ENCODE measurements around the gene YBX3. TPM values are rescaled to one million over a fixed set of nuclear protein-coding genes. Genes with fewer than 3 reads are reported as not detected.

YBX3 gene
- total RNA-seq, 3 donors from 2014 or later = 262 to 381 (median 290) TPM

- no peak for DNase-seq (ENCODE audit: low spot score in 2 of 2)
- no peaks in the 10 kb centered on the region for H3K9me3 ChIP-seq
- TF ChIP-seq POLR2A (IDR thresholded peaks at IDR 0.05) = no peak
- no peak for TF ChIP-seq POLR2AphosphoS5 (IDR thresholded peaks at IDR 0.05)
- no peaks in the 10 kb centered on the region for H3K27me3 ChIP-seq
- no peak overlapping the region for H3K27ac ChIP-seq
- intact Hi-C loops (cut with DNase I; ENCODE audit: low total_unique reads) = no loop called here
- no peak overlapping the region for H3K4me3 ChIP-seq
- no peaks in the 10 kb centered on the region for H3K4me1 ChIP-seq
- H3K36me3 ChIP-seq = no peaks in the 10 kb centered on the region
These were observed 17.1 kb upstream of the YBX3 start for GRCh38 chr12:10740182-10740581.

GRCh38 chr12:10739157-10740118, 16.3 kb upstream of the YBX3 start:
- intact Hi-C loops (cut with DNase I; ENCODE audit: low total_unique reads) = no loop called here
- TF ChIP-seq POLR2A (IDR thresholded peaks at IDR 0.05) = no peak
- no peak for TF ChIP-seq POLR2AphosphoS5 (IDR thresholded peaks at IDR 0.05)
- TF ChIP-seq CTCF (IDR thresholded peaks at IDR 0.05) = no peak

GRCh38 chr12:10737249-10737648, 14.1 kb upstream of the YBX3 start:
- Histone ChIP-seq H3K9me3 (no peaks in the 10 kb centered on the region), H3K27ac (no peak overlapping the region), H3K4me1 (no peaks in the 10 kb centered on the region), H3K36me3 (no peaks in the 10 kb centered on the region), H3K4me3 (no peak overlapping the region), H3K27me3 (no peaks in the 10 kb centered on the region)
- intact Hi-C loops (cut with DNase I; ENCODE audit: low total_unique reads) = no loop called here
- TF ChIP-seq CTCF (IDR thresholded peaks at IDR 0.05) (no peak), POLR2AphosphoS5 (IDR thresholded peaks at IDR 0.05) (no peak), POLR2A (IDR thresholded peaks at IDR 0.05) (no peak)
- DNase-seq (ENCODE audit: low spot score in 2 of 2) = no peak

More at GRCh38 chr12:10739157-10740118, 16.3 kb upstream of the YBX3 start:
- H3K27ac ChIP-seq = no peak overlapping the region
- no peaks in the 10 kb centered on the region for H3K36me3 ChIP-seq
- no peaks in the 10 kb centered on the region for H3K4me1 ChIP-seq
- no peak overlapping the region for H3K4me3 ChIP-seq
- DNase-seq (ENCODE audit: low spot score in 2 of 2) = no peak
- no peaks in the 10 kb centered on the region for H3K27me3 ChIP-seq
- no peaks in the 10 kb centered on the region for H3K9me3 ChIP-seq

- intact Hi-C loops (cut with DNase I; ENCODE audit: low total_unique reads) = no loop called here
- Histone ChIP-seq H3K27ac (no peak overlapping the region), H3K4me1 (no peaks in the 10 kb centered on the region)
These were observed 13.3 kb upstream of the YBX3 start for GRCh38 chr12:10736463-10736862.

DNA sequence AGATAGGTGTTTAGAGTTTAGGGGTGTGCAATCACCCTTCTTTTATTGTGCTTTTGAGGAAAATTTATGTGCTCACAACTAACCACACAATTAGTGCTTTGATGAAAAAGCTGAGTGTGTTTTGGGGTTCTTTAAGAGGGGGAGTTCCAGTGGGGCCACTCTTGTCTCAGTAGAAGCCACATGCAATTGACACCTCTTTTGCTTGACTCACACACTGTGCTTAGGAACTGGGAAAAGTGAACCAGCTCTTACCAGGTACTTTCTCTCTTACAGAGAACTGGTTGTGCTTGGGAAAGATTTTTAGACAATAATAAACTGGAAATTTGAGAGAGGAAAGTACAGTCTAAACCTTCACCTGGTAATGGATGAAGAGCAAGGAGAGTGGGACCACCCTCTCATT, 12.3 kb upstream of the YBX3 start:
- Histone ChIP-seq H3K27me3 (no peaks in the 10 kb centered on the region), H3K27ac (no peak overlapping the region), H3K4me1 (no peaks in the 10 kb centered on the region), H3K4me3 (no peak overlapping the region), H3K9me3 (no peaks in the 10 kb centered on the region), H3K36me3 (no peaks in the 10 kb centered on the region)
- no peak for DNase-seq (ENCODE audit: low spot score in 2 of 2)
- no peak for TF ChIP-seq POLR2A (IDR thresholded peaks at IDR 0.05)
- TF ChIP-seq CTCF (IDR thresholded peaks at IDR 0.05) = no peak
- no peak for TF ChIP-seq POLR2AphosphoS5 (IDR thresholded peaks at IDR 0.05)
- intact Hi-C loops (cut with DNase I; ENCODE audit: low total_unique reads) = no loop called here

More at GRCh38 chr12:10736463-10736862, 13.3 kb upstream of the YBX3 start:
- TF ChIP-seq CTCF (IDR thresholded peaks at IDR 0.05) (no peak), POLR2AphosphoS5 (IDR thresholded peaks at IDR 0.05) (no peak), POLR2A (IDR thresholded peaks at IDR 0.05) (no peak)
- no peaks in the 10 kb centered on the region for H3K36me3 ChIP-seq
- H3K9me3 ChIP-seq = no peaks in the 10 kb centered on the region
- DNase-seq (ENCODE audit: low spot score in 2 of 2) = no peak
- H3K4me3 ChIP-seq = no peak overlapping the region
- H3K27me3 ChIP-seq = no peaks in the 10 kb centered on the region
